Measurements from ENCODE around the gene C2orf49.

GRCh38 chr2:105315314-105315713, 22.0 kb upstream of the C2orf49 start:
- no peak for TF ChIP-seq POLR2A (IDR thresholded peaks at IDR 0.05; ENCODE audit: low read depth, low read length)
- no peak for TF ChIP-seq TAF1 (IDR thresholded peaks at IDR 0.05; ENCODE audit: borderline replicate concordance, low read depth, low read length)
- TF ChIP-seq POLR2AphosphoS5 (IDR thresholded peaks at IDR 0.05; ENCODE audit: low read depth, low read length), result no peak

Data from GM12892 (cell line).